ENCODE data around the gene EXO1.
A peak's percentile ranks its signal among the peaks of the same experiment; 100 is the strongest.
"Not testable (repeated sequence)": the region's sequence is repeated elsewhere in the genome, so short reads cannot be mapped to it uniquely, and the experiment has no call there.

The EXO1 gene

DNA sequence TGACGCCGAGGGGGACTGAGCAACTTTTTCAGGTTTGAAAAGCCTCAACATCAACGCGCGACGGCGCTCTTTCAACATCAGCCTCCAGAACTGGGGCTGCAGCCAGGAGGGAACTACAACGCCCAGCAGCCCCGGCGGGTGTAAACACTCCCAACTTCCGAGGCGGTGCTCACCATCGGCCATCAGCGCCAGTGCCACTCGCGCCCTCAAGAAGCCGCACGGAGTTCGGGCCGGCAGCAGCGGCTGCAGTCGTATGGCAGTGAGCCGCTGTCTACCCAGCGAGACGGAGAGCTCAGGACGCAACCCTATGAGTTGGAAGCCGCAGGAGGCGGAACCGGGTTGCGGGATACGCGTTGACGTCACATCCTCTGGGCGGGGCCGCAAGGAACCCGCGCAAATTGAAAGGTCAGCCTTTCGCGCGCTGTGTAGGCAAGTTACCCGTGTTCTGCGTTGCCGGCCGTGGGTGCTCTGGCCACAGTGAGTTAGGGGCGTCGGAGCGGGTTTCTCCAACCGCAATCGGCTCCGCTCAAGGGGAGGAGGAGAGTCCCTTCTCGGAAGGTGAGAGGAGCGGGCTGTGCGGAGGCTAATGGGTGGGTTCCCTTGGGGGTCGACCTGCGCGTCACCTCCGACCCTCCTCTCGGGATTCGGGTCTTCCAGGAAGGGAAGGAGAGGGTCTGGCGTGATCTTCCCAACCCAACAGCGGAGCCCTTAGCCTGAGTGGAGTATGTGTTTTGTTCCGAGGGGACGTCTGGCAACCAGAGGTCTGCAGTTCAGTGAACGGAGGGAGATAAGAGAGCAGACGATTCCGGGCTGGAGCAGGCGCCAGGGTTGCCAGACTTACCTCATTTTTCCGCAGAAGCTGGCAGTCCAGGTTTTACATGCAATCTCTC is at the start of gene EXO1:
EXO1 (plus strand) TSS at position 409 of the 890 bp plus-strand sequence. CDS start 2,222 bp downstream, outside the sequence.
- peak within 1 kb of the TSS; percentile 52 to 88 (median 73) for H3K4me3 ChIP-seq

DNA sequence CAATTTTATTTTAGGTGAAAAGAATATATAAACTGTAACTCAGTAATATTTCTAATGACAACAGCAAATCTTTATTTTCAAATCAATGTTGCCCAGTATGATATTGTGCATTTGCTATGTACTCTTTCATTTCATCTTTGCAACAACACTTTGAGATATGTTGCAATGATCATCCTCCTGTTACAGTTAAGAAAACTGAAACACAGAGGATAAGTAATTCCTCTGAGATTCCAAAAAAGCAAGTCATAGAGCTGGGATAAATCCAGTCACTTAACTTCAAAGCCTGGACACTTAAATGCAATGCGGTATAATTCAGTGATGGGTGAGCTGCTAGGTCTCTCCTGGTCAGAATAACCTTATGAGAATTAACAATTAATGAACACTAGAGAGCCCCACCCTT is 48.6 kb upstream of the EXO1 start:
- H3K4me3 ChIP-seq, result no peak overlapping the region
- H3K27ac ChIP-seq, result no peak overlapping the region

More for the DNA sequence above, at the start of gene EXO1:
- H3K27ac ChIP-seq, result peak within 1 kb of the TSS; percentile 85 to 100 (median 98)

DNA sequence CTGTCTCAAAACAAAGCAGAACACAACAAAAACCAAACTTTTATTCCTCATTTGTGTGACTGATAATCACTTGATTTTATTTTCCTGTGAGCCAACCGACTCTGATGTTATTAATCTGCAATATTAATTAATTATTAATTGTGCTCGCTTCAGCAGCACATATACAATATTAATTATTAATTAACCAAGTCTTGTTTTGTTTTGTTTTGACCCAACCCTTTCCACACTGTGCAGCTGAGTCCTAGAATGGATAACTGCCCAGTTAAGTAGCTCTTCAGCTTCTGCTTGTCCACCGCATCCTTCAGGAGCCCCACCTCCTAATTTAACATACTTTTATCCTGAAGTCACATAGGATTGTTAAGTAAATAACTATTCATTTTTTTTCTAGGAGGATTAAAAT is 47.4 kb upstream of the EXO1 start:
- Histone ChIP-seq H3K4me3 (no peak overlapping the region), H3K27ac (no peak overlapping the region)

DNA sequence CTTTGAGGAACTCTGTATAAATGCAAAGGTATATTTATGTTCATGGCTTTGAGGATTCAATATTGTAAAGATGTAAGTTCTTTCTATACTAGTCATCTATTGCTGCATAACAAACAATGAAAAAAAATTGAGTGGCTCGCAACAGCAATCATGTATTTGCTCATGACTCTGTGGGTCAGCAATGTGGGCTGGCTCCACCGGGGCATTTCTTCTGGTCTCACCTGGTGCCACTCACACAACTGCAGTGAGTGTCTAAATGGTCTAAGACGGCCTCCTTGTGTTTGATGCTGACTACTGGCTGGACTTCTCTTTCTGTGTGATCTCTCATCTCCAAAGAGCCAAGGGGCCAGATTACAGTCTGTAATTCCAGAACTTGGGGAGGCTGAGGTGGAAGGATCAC is 45.1 kb upstream of the EXO1 start:
- Histone ChIP-seq H3K27ac (no peak overlapping the region), H3K4me3 (no peak overlapping the region)

DNA sequence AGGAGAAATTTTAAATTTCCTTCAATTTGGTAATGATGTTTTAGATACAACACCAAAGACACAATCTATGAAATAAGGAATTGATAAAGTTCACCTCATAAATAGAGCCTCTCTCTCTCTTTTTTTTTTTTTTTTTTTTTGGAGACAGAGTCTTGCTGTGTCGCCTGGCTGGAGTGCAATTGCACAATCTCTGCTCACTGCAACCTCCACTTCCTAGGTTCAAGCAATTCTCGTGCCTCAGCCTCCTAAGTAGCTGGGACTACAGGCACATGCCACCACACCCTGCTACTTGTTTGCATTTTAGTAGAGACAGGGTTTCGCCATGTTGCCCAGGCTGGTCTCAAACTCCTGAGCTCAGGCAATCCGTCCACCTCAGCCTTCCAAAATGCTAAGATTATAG is 43.3 kb upstream of the EXO1 start:
- not testable (repeated sequence) for H3K27ac ChIP-seq, H3K4me3 ChIP-seq

DNA sequence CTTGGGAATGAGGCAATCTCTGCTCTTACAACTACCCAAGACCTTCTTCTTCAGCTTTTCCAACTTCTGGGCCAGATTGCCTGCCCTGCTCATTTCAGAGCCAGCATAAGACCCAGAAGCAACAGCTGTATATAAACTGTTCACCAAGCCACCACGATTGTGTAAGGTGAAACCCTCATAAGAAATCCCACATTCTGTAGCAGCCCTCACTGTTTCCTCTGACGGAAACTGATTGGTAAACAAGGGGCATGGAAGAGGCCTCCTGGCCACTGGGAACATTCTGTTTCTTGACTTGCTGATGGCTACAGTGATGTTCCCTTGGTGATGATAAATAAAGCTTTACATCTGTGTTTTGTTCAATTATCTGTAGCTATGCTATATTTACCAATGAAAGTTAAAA is 39.7 kb upstream of the EXO1 start:
- H3K4me3 ChIP-seq, result no peak overlapping the region
- H3K27ac ChIP-seq, result no peak overlapping the region

DNA sequence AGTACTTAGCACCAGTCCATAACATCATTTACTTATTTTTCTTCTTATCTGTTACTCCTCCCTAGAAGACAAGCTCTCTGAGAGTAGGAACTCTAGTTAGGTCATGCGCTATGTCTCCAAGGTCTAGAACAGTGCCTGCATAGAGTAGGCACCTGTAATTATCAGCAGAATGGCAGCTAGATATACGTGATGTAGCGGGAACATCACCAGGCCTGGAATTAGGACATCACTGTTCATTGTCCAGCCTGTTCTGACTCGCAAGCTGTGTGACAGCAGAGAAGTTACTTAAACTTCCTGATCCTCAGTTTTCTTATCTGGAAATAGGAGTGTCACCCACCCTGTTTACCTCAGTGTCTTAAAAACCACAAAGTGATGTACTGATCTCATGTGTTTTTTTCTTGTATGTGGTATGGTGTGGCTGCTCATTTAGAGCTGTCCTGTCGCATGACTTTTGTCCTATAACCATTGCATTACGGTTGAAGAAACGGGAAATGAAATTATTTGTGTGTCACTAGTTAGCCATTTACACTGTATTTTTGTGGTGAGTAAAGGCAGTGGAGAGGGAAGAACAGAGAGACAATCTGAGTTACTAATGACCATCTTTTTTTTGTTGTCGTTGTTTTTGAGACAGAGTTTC is 37.1 kb upstream of the EXO1 start:
- Histone ChIP-seq H3K27ac (no peak overlapping the region), H3K4me3 (no peak overlapping the region)

DNA sequence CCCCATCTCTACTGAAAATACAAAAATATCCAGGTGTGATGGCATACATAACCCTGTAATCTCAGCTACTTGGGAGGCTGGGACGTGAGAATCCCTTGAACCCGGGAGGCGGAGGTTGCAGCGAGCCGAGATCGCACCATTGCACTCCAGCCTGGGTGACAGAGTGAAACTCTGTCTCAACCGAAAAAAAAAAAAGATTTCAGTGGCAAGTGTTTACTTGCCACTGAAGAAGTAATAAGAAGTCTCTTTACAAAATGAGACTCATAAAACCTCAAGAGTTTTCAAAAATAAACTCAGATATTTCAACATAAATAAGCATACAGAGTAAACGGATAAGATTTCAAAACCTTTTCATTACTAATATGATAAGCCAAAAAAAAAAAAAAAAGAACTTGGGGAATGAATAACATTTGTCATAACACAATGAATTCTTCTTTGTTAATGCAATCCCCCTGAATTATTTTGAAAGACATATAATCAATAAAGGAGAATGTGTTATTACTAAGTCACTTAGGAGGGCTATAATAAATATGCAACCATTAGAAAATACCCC is 34.2 kb upstream of the EXO1 start:
- no peak overlapping the region for H3K27ac ChIP-seq
- H3K4me3 ChIP-seq, result no peak overlapping the region

DNA sequence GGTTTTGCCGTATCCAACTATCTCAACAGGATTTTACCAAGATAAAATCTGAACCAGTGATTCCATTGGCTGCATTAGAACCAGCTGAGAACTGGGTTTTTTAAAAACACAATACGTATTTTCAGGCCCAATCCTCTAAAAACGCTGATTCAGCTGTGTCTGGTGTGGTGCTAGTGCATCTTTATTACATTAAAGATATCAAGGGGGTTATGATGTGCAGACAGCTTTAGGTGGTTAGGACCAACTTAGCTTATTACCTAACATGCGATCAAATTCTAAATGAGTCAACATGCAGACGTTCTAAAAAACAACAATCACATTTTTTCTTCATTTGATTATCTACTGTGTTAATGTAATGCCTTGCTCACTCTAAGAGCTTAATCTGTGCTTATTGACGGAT is 32.0 kb upstream of the EXO1 start:
- no peak overlapping the region for H3K27ac ChIP-seq
- no peak overlapping the region for H3K4me3 ChIP-seq

DNA sequence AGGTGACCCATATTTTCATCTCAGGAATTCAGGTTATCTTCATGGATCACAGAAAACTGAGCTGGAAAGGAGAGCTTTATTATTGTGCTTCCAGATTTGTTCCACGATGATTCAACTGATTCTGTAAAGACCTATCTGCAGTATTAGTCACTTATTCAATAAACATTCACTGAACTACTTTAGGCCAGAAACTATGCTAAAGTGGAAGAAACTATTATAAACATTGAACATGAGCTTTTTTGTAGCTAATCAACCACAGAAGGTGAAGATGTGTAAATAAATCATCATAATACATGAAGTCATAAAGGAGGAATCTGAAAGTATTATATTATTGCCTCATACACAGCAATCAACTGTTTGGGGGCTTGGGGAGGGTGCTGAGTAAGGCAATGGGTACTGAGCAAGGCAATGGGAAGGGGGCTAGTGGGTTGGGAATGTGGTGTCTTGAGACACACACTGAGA is 30.6 kb upstream of the EXO1 start:
- no peak overlapping the region for H3K4me3 ChIP-seq
- no peak overlapping the region for H3K27ac ChIP-seq

DNA sequence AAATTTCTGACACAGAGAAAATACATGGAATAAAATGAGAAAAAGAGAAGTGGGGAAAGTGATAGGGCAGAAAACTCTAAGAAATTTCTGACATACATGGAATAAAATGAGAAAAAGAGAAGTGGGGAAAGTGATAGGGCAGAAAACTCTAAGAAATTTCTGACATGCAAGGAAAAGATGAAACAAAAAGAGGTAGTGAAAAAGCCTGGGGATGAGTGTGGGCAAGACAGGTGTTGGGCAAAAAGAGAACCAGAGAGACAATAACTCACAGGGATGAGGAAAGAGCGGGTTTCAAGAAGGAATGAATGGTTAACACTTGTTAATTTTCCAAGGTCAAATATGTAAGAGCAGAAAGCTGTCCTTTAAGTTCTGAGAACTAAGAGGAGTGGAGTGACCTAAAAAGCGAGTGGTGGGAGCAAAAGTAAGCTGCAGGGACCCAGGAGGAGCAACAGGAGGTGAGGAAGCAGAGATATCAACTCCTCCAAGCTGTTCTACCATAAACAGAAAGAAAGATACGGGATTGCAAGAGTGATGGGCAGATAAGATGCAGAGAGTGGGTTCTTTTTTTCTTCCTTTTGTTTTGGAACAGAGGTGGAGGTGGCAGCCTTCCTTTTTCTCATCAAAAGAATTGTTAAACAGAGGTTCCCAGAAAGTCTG is 29.9 kb upstream of the EXO1 start:
- H3K27ac ChIP-seq, result no peak overlapping the region
- no peak overlapping the region for H3K4me3 ChIP-seq

DNA sequence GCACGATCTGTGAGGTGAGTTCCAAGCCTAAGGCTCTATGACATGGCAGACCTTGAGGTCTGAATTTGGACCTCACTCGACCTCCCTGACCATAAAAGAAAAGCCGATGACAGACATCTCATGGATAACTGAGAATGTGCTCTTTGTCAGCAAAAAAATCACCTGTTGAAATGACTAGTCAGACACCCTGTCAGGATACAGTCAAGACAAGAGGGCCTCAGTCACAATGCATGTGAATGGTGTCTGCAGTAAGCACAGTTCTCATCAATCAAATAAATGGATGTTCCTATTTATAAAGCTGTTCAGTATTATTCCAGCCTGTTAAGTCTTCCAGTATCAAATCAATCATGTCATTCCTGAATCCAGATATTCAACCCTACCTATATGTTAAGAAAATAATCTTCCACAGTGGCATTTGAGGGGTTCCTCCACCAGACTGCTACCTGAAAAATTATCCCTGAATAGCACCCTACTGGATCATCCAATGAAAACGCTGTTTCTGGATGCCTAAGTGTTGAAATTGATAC is 28.6 kb upstream of the EXO1 start:
- Histone ChIP-seq H3K4me3 (no peak overlapping the region), H3K27ac (no peak overlapping the region)

DNA sequence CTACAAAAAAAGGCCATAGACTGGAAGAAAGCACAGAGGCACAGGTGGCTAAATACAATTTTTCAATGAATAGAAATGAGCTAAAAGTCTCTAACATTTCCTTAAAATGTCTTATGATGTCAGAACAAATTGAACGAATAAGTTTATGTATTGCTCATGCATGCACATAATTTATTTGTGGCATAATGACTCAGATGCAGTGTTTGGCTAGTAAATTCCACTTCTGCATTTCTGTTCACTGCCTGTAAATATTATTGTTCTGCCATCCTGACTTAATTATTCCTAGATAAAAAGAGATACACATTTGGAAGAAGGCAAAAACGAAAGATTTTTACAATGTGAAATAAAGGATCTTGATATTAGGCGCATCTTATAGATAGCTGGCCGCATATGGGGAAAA is 26.6 kb upstream of the EXO1 start:
- Histone ChIP-seq H3K27ac (no peak overlapping the region), H3K4me3 (no peak overlapping the region)

DNA sequence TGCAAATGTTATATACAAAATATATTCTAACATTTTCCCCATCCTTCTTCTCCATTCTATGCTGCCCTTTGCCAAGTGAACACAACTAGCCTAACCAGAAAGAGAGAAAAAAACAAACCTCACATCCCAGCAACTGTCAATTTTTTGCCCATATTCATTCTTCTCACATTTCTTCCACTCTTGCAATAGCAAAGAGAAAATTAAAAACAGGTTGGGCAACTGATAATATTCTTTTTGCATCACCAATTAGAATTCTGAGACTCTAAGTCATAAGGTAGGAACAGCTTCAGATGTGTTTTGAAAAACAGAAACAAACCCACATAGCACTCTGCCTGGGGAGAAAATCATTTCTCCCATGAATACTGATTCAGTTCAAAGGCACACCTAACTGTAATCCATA is 25.2 kb upstream of the EXO1 start:
- Histone ChIP-seq H3K4me3 (no peak overlapping the region), H3K27ac (no peak overlapping the region)

DNA sequence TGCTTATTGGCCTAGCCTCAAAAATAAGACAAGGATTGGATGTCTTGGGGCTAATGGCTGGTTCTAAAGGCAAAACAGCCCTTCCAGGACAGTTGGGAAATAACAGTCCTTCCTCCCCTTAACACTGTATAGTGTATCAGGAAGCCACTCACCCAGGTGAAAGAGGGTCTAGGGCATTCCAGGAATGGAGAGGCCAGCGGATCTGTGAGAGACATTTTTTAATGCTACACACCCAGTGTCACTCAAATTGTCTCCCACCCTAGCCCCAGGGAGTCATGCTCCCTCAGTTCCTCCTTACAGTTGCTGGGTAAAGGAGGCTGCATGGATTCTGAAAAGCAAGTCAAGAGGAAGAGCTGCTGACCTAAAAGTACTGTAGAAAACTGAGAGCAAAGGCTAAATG is 24.1 kb upstream of the EXO1 start:
- no peak overlapping the region for H3K27ac ChIP-seq
- H3K4me3 ChIP-seq, result no peak overlapping the region

DNA sequence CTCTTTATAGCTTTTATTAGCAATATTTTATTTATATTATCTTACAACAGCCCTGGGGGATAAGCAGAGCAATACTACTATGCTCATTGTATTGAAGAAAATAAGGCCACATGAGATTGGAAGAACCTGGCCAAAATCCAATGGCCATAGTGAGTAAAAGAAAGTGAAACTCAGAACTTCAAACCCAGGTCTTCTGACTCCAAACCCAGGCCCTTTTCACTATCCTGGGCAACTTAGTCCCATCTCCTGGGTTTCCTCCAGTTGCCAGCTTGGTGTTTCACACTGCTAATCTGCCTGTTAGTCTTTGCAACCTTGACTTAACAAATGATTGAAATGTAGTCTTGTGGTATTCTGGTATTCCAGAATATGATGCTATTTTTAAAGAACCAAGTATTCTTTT is 22.4 kb upstream of the EXO1 start:
- H3K4me3 ChIP-seq, result no peak overlapping the region
- no peak overlapping the region for H3K27ac ChIP-seq

DNA sequence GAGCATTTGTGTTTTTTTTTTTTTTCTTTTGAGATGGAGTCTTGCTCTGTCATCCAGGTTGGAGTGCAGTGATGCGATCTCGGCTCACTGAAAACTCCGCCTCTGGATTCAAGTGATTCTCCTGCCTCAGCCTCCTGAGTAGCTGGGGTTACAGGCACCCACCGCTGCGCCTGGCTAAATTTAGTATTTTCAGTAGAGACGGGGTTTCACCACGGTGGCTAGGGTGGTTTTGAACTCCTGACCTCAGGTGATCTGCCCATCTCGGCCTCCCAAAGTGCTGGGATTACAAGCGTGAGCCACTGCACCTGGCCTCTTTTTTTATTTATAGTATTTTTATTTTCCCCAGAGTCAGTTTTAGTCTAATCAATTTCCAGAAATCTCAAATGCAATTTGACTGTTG is 21.4 kb upstream of the EXO1 start:
- not testable (repeated sequence) for H3K27ac ChIP-seq, H3K4me3 ChIP-seq

DNA sequence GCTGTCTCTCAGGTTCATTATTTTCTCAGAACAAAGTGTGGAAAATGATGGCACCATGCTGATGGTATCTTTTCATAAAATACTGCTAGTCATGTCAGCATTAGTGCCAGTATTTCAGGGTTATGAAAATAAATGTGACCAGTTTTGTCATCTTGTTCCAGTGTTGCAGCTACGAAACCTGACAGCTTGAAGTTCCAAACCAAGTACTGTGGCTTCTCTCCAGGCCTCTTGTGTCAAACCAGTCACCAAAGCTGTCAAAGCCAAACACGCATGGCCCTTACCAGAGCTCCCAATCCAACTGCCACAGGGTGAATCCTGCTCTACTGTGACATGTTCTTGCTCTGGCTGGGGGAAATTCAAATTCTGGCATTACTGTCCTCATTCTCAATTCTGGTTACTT is 20.7 kb upstream of the EXO1 start:
- no peak overlapping the region for H3K27ac ChIP-seq

DNA sequence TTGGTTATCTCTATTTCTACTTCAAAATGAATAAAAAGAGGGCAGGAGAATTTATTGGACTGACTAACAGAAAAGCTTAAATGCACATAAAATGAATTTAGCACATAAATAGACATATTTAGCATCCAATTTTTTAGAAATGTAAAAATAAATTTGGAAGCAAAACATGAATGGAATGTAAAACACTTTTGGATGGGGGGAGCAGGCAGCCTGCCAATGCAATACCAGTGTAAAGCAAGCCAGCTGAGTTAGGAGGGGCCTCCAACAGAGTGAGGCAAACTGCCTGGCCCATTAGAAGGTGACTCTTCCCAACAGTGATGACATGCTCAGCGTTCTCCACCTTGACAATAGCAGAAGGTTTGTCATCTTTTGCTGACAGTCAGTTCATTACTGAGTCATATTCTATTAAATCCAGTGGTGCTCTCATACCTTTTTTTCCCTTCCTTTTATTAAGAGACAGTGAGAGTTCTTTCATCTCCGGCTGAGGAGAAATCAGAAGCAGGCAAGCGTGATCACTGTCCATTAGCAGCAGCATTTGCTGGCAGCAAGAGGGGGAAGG is 19.5 kb upstream of the EXO1 start:
- no peak overlapping the region for H3K27ac ChIP-seq
- H3K4me3 ChIP-seq, result no peak overlapping the region

More for the DNA sequence above, 20.7 kb upstream of the EXO1 start:
- H3K4me3 ChIP-seq, result no peak overlapping the region

DNA sequence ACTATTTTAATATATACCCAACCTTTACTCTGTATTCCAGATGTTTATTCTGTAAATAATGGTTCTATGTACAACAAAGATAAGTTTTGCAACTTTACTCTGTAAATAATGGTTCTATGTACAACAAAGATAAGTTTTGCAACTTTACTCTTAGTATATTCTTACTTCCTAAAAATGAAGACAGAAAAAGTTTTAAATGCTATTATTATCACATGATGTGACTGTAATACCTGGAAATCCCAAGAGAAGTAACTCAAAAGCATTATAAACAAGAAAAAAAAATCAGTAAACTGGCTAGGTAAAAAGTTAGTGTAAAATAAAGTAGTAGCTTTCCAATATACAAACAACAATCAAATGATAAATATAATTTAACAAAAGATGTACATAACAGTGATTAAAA is 18.5 kb upstream of the EXO1 start:
- no peak overlapping the region for H3K27ac ChIP-seq
- no peak overlapping the region for H3K4me3 ChIP-seq

Data from skin epidermis (tissue), 12 donors.